Karpas-422 (cell line): ENCODE data around the gene OLFM4. TPM values are rescaled to one million over a fixed set of nuclear protein-coding genes. Genes with fewer than 3 reads are reported as not detected.

Experiments used
- DNase-seq: peaks from one replicate; pipeline ENCODE4 v3.0.0-alpha.2; 2015
- H2AFZ ChIP-seq: fragments of 200-600 bp; sonication (generic); 2 replicates; pipeline ENCODE4 v1.6.1; 2014; ENCODE audit warnings: antibody characterized with exemption, low read length, mixed read lengths
- H3K27ac ChIP-seq: fragments of 200-600 bp; sonication (generic); 2 replicates; pipeline ENCODE4 v1.5.1; 2014; ENCODE audit warnings: mild to moderate bottlenecking, low read length, moderate library complexity
- H3K27me3 ChIP-seq: fragments of 200-600 bp; sonication (generic); 2 replicates; pipeline ENCODE4 v1.6.1; 2014; ENCODE audit warnings: low read length, mixed read lengths
- H3K36me3 ChIP-seq: fragments of 200-600 bp; sonication (generic); 2 replicates; pipeline ENCODE4 v1.6.1; 2014; ENCODE audit warnings: low read length, mixed read lengths; ENCODE audit not compliant: insufficient read depth
- H3K4me1 ChIP-seq: fragments of 200-600 bp; sonication (generic); 2 replicates; pipeline ENCODE4 v1.6.1; 2014; ENCODE audit warnings: mild to moderate bottlenecking, low read length, mixed read lengths
- H3K4me2 ChIP-seq: fragments of 200-600 bp; sonication (generic); 2 replicates; pipeline ENCODE4 v1.6.1; 2014; ENCODE audit warnings: low read length, low read depth, mild to moderate bottlenecking; ENCODE audit not compliant: poor library complexity, severe bottlenecking
- H3K4me3 ChIP-seq: fragments of 200-600 bp; sonication (generic); 2 replicates; pipeline ENCODE4 v1.5.1; 2014; ENCODE audit warnings: mild to moderate bottlenecking, antibody characterized with exemption, low read length, mixed read lengths
- H3K79me2 ChIP-seq: fragments of 200-600 bp; sonication (generic); 2 replicates; pipeline ENCODE4 v1.6.1; 2014; ENCODE audit warnings: mild to moderate bottlenecking, low read length, mixed read lengths
- H3K9ac ChIP-seq: fragments of 200-600 bp; sonication (generic); 2 replicates; pipeline ENCODE4 v1.6.0; 2014; ENCODE audit warnings: low read length
- H3K9me2 ChIP-seq: fragments of 200-600 bp; sonication (generic), shearing (Covaris generic); replicated peaks from 2 replicates; pipeline ENCODE4 v1.6.0; 2014; ENCODE audit warnings: mild to moderate bottlenecking, low read length, moderate library complexity; ENCODE audit not compliant: insufficient read depth
- H3K9me3 ChIP-seq: fragments of 300-700, 200-600 bp; sonication (generic); 2 replicates; pipeline ENCODE4 v1.6.1; 2014; ENCODE audit warnings: low read length, mixed read lengths
- H4K20me1 ChIP-seq: fragments of 200-600 bp; sonication (generic); 2 replicates; pipeline ENCODE4 v1.6.1; 2014; ENCODE audit warnings: mild to moderate bottlenecking, antibody characterized with exemption, low read length, low read depth; ENCODE audit not compliant: insufficient read depth
- total RNA-seq: library from RNA; depleted of rRNA; stranded (reverse); fragments of >200 nt; shearing (Covaris generic); gene quantifications from 2 replicates; pipeline ENCODE4 v1.2.3, GENCODE V29; 2014; ENCODE audit warnings: low replicate concordance

Gene OLFM4
- total RNA-seq, 1 experiment from 2014 or later: not detected

GRCh38 chr13:53043398-53043797 is 14.8 kb downstream of the OLFM4 start:
- no peak overlapping the region for H3K4me3 ChIP-seq
- no peaks in the 10 kb centered on the region for H3K79me2 ChIP-seq
- no peak overlapping the region for H3K4me2 ChIP-seq
- no peak overlapping the region for H3K9ac ChIP-seq
- no peaks in the 10 kb centered on the region for H3K27me3 ChIP-seq
- no peak for DNase-seq
- H3K27ac ChIP-seq: no peak overlapping the region
- H3K36me3 ChIP-seq: no peaks in the 10 kb centered on the region
- H3K9me3 ChIP-seq: no peaks in the 10 kb centered on the region
- no peaks in the 10 kb centered on the region for H4K20me1 ChIP-seq
- H3K4me1 ChIP-seq: no peaks in the 10 kb centered on the region
- no peak overlapping the region for H2AFZ ChIP-seq
- no peaks in the 10 kb centered on the region for H3K9me2 ChIP-seq

- H3K27me3 ChIP-seq: no peaks in the 10 kb centered on the region
These were observed 16.6 kb downstream of the OLFM4 start for GRCh38 chr13:53045189-53045588.

GRCh38 chr13:53048880-53049279 is 20.3 kb downstream of the OLFM4 start:
- no peaks in the 10 kb centered on the region for H3K79me2 ChIP-seq
- H3K9ac ChIP-seq: no peak overlapping the region
- no peak overlapping the region for H3K4me2 ChIP-seq
- H3K27me3 ChIP-seq: no peaks in the 10 kb centered on the region
- DNase-seq: no peak
- no peak overlapping the region for H2AFZ ChIP-seq
- no peaks in the 10 kb centered on the region for H3K4me1 ChIP-seq
- no peaks in the 10 kb centered on the region for H3K9me3 ChIP-seq
- no peak overlapping the region for H3K27ac ChIP-seq
- H3K36me3 ChIP-seq: no peaks in the 10 kb centered on the region
- H4K20me1 ChIP-seq: no peaks in the 10 kb centered on the region
- H3K4me3 ChIP-seq: no peak overlapping the region
- no peaks in the 10 kb centered on the region for H3K9me2 ChIP-seq

More at GRCh38 chr13:53045189-53045588, 16.6 kb downstream of the OLFM4 start:
- Histone ChIP-seq H3K27ac (no peak overlapping the region), H3K4me2 (no peak overlapping the region), H4K20me1 (no peaks in the 10 kb centered on the region), H3K79me2 (no peaks in the 10 kb centered on the region), H2AFZ (no peak overlapping the region), H3K36me3 (no peaks in the 10 kb centered on the region), H3K9me3 (no peaks in the 10 kb centered on the region), H3K4me1 (no peaks in the 10 kb centered on the region), H3K4me3 (no peak overlapping the region), H3K9me2 (no peaks in the 10 kb centered on the region), H3K9ac (no peak overlapping the region)
- no peak for DNase-seq

GRCh38 chr13:53050151-53050550 is 21.5 kb downstream of the OLFM4 start:
- Histone ChIP-seq H3K27ac (no peak overlapping the region), H2AFZ (no peak overlapping the region), H3K4me1 (no peaks in the 10 kb centered on the region), H3K36me3 (no peaks in the 10 kb centered on the region), H3K4me3 (no peak overlapping the region), H3K9me3 (no peaks in the 10 kb centered on the region), H3K79me2 (no peaks in the 10 kb centered on the region), H4K20me1 (no peaks in the 10 kb centered on the region), H3K4me2 (no peak overlapping the region), H3K9me2 (no peaks in the 10 kb centered on the region), H3K27me3 (no peaks in the 10 kb centered on the region), H3K9ac (no peak overlapping the region)
- DNase-seq: no peak

- H3K27me3 ChIP-seq: no peaks in the 10 kb centered on the region
- no peak overlapping the region for H3K4me2 ChIP-seq
- no peak overlapping the region for H3K4me3 ChIP-seq
- H3K36me3 ChIP-seq: no peaks in the 10 kb centered on the region
- H3K9me2 ChIP-seq: no peaks in the 10 kb centered on the region
- no peak for DNase-seq
- no peaks in the 10 kb centered on the region for H4K20me1 ChIP-seq
- H3K4me1 ChIP-seq: no peaks in the 10 kb centered on the region
- H3K9me3 ChIP-seq: no peaks in the 10 kb centered on the region
- H3K9ac ChIP-seq: no peak overlapping the region
- no peak overlapping the region for H2AFZ ChIP-seq
- no peak overlapping the region for H3K27ac ChIP-seq
- no peaks in the 10 kb centered on the region for H3K79me2 ChIP-seq
These were observed 24.1 kb downstream of the OLFM4 start for GRCh38 chr13:53052675-53053074.

- Histone ChIP-seq H3K9ac (no peak overlapping the region), H3K27me3 (no peaks in the 10 kb centered on the region), H3K36me3 (no peaks in the 10 kb centered on the region), H3K9me3 (no peaks in the 10 kb centered on the region), H3K4me3 (no peak overlapping the region), H3K79me2 (no peaks in the 10 kb centered on the region), H3K9me2 (no peaks in the 10 kb centered on the region), H3K4me1 (no peaks in the 10 kb centered on the region), H2AFZ (no peak overlapping the region), H3K27ac (no peak overlapping the region), H4K20me1 (no peaks in the 10 kb centered on the region), H3K4me2 (no peak overlapping the region)
- DNase-seq: no peak
These were observed 26.0 kb downstream of the OLFM4 start for GRCh38 chr13:53054569-53054968.

- H3K9ac ChIP-seq: no peak overlapping the region
- no peaks in the 10 kb centered on the region for H3K9me2 ChIP-seq
- H3K4me1 ChIP-seq: no peaks in the 10 kb centered on the region
- H2AFZ ChIP-seq: no peak overlapping the region
- no peaks in the 10 kb centered on the region for H3K27me3 ChIP-seq
- H3K4me3 ChIP-seq: no peak overlapping the region
- H3K79me2 ChIP-seq: no peaks in the 10 kb centered on the region
- no peaks in the 10 kb centered on the region for H3K36me3 ChIP-seq
- DNase-seq: no peak
- H3K27ac ChIP-seq: no peak overlapping the region
- no peak overlapping the region for H3K4me2 ChIP-seq
- no peaks in the 10 kb centered on the region for H4K20me1 ChIP-seq
- no peaks in the 10 kb centered on the region for H3K9me3 ChIP-seq
These were observed 29.6 kb downstream of the OLFM4 start for GRCh38 chr13:53058065-53058679.

- Histone ChIP-seq H3K4me2 (no peak overlapping the region), H3K36me3 (no peaks in the 10 kb centered on the region), H3K79me2 (no peaks in the 10 kb centered on the region), H2AFZ (no peak overlapping the region), H3K4me1 (peaks cover 5% of the 10 kb centered on the region; the same call in 1 of the 2 replicates), H3K9ac (no peak overlapping the region), H3K27me3 (no peaks in the 10 kb centered on the region), H3K27ac (no peak overlapping the region), H3K4me3 (no peak overlapping the region), H4K20me1 (no peaks in the 10 kb centered on the region), H3K9me3 (no peaks in the 10 kb centered on the region), H3K9me2 (no peaks in the 10 kb centered on the region)
- DNase-seq: no peak
These were observed 32.4 kb downstream of the OLFM4 start for GRCh38 chr13:53060840-53061490.
